Kidney (tissue), 14 donors: ENCODE data around the gene NPHP4. TPM values are rescaled to one million over a fixed set of nuclear protein-coding genes. Genes with fewer than 3 reads are reported as not detected.
A peak's percentile ranks its signal among the peaks of the same experiment; 100 is the strongest.

Experiments used
- DNase-seq, 5 donors: peaks; one replicate each; pipeline ENCODE4 v3.0.0-alpha.2; 2013 to 2020
- FAIRE-seq: peaks from 2 replicates; lab custom pipeline; 2012; peaks lifted over from hg19 to GRCh38; lab: Jason Lieb, UNC
- H3K27ac ChIP-seq, 2 donors: one replicate each; pipeline ENCODE4 v1.7.0; 2013; ENCODE audit warnings: low read depth in 2 of 2, low read length in 2 of 2, inconsistent platforms in 1 of 2
- H3K27me3 ChIP-seq: one replicate; pipeline ENCODE4 v1.7.1; 2013; ENCODE audit warnings: low read length, inconsistent platforms; ENCODE audit not compliant: control insufficient read depth, insufficient read depth
- H3K36me3 ChIP-seq, 3 donors: one replicate each; pipeline versions ENCODE4 v1.7.0 to v1.7.1; 2013; ENCODE audit warnings: low read length in 3 of 3, control low read depth in 1 of 3, inconsistent platforms in 1 of 3; ENCODE audit not compliant: insufficient read depth in 3 of 3, control insufficient read depth in 2 of 3
- H3K4me1 ChIP-seq, 3 donors: one replicate each; pipeline versions ENCODE4 v1.7.0 to v1.7.1; 2013; ENCODE audit warnings: low read length in 3 of 3, inconsistent platforms in 1 of 3, low read depth in 1 of 3; ENCODE audit not compliant: control insufficient read depth in 2 of 3, insufficient read depth in 2 of 3
- H3K4me3 ChIP-seq, 3 donors: one replicate each; pipeline versions ENCODE4 v1.7.0 to v1.8.1; 2013; ENCODE audit warnings: low read length in 3 of 3, control low read depth in 1 of 3, inconsistent platforms in 1 of 3
- H3K9ac ChIP-seq, 3 donors: one replicate each; pipeline versions ENCODE4 v1.7.0 to v1.7.1; 2013; ENCODE audit warnings: low read length in 3 of 3, control low read depth in 1 of 3, inconsistent platforms in 1 of 3
- H3K9me3 ChIP-seq, 3 donors: one replicate each; pipeline versions ENCODE4 v1.7.0 to v1.7.1; 2013; ENCODE audit warnings: low read length in 3 of 3, control low read depth in 1 of 3, inconsistent platforms in 1 of 3; ENCODE audit not compliant: control insufficient read depth in 2 of 3, insufficient read depth in 1 of 3
- CTCF ChIP-seq: IDR thresholded peaks from 3 replicates; pipeline ENCODE4 v1.5.1; 2012; ENCODE audit warnings: mild to moderate bottlenecking, moderate library complexity, borderline replicate concordance; ENCODE audit not compliant: insufficient read depth; ENCODE audit errors: extremely low read depth
- intact Hi-C: fragments of 100-400 bp; cut with DNase I; formaldehyde crosslinking; loops from one replicate; pipeline ENCODE4 v1.11.1; 2022
- polyA plus RNA-seq: library from polyadenylated mRNA; stranded (reverse); fragments of 350-450 nt; fragmentation: Illumina TruSeq; extraction: RNeasy Lipid Tissue Mini Kit (QIAGEN cat#74804); gene quantifications from one replicate; pipeline ENCODE4 v1.2.3, GENCODE V29; 2014; ENCODE audit warnings: low read depth, low replicate concordance; ENCODE audit not compliant: insufficient read depth
- total RNA-seq: library from RNA; stranded (reverse); fragmentation: NEBNext Ultra II Directional; extraction: Animal tissue kit (Norgen Biotek cat#: 25700); gene quantifications from one replicate; pipeline ENCODE4 v1.2.1, GENCODE V29; 2021
- donor health status: control.
- donor health status: control.
- donor health status: control.
- donor health status: control.
- donor health status: control.
- donor health status: DM: yes; HTN: yes; CAD: no.
- donor health status: Normal renal cell carcinoma (clear cell type).

The NPHP4 gene
- total and polyA plus RNA-seq, 2 donors from 2014 or later = 2.9 to 16.1 TPM

- no peak overlapping the region for H3K27ac ChIP-seq
- FAIRE-seq = no peak
- no peak overlapping the region for H3K9ac ChIP-seq
- H3K9me3 ChIP-seq = no peaks in the 10 kb centered on the region
- H3K4me3 ChIP-seq = no peak overlapping the region
- peaks cover 0 to 9% (median 0%) of the 10 kb centered on the region in 3 donors for H3K4me1 ChIP-seq
- intact Hi-C loops = no loop called here
- no peak for TF ChIP-seq CTCF
- peak in 2 of 5 donors; percentile 35 to 75 for DNase-seq
- no peaks in the 10 kb centered on the region for H3K36me3 ChIP-seq
- no peaks in the 10 kb centered on the region for H3K27me3 ChIP-seq
Measured at GRCh38 chr1:5995871-5996630, 3.8 kb upstream of the NPHP4 start.

DNA sequence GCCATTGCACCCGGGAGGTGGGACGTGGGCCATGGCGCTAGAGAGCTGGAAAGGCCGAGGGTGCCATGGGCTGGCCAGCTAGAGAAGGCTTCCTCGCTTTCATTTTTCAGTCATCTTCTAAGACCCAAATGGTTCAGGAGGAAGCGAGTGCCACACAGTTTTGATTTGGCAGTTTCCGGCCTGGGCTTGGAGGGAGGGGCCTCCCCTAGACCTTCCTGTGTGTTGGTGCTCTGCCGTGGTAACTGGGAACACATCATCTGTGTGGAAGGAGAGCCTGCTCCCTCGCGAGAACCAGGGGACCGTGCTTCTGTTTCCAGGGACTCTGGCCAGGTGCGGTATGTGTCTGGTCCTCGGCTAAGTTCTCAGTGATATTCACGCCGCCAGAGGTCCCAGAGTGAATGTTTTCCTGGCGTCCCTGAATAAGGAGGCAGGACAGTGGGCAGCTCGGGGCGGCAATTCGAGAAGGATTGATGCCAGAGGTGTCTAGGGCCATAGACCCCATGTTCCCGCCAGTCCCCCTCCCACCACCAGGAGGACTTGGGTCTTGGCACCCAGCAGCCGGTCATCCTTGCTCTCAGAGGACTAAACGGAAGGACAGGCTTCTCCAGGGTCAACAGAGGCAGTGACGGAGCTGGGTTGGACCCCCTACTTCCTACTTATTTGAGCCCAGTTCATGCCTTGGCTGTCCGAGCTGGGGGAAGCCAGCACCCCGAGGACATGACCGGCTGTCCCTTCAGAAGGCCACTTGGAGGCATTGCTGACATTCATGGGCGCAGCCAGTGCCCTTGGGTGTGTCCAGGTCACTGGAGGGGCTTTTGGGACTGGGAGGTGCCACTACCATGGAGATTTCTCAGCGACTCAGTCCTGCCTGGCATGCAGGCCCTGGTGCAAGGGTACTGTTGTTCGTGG is 2.7 kb upstream of the NPHP4 start:
- DNase-seq = peak in 1 of 5 donors; percentile 57
- Histone ChIP-seq H3K4me3 (no peak overlapping the region), H3K36me3 (no peaks in the 10 kb centered on the region), H3K9ac (no peak overlapping the region), H3K9me3 (no peaks in the 10 kb centered on the region), H3K27me3 (no peaks in the 10 kb centered on the region), H3K4me1 (peaks cover 0 to 13% (median 0%) of the 10 kb centered on the region in 3 donors), H3K27ac (no peak overlapping the region)
- no peak for FAIRE-seq
- TF ChIP-seq CTCF = no peak
- intact Hi-C loops = no loop called here

DNA sequence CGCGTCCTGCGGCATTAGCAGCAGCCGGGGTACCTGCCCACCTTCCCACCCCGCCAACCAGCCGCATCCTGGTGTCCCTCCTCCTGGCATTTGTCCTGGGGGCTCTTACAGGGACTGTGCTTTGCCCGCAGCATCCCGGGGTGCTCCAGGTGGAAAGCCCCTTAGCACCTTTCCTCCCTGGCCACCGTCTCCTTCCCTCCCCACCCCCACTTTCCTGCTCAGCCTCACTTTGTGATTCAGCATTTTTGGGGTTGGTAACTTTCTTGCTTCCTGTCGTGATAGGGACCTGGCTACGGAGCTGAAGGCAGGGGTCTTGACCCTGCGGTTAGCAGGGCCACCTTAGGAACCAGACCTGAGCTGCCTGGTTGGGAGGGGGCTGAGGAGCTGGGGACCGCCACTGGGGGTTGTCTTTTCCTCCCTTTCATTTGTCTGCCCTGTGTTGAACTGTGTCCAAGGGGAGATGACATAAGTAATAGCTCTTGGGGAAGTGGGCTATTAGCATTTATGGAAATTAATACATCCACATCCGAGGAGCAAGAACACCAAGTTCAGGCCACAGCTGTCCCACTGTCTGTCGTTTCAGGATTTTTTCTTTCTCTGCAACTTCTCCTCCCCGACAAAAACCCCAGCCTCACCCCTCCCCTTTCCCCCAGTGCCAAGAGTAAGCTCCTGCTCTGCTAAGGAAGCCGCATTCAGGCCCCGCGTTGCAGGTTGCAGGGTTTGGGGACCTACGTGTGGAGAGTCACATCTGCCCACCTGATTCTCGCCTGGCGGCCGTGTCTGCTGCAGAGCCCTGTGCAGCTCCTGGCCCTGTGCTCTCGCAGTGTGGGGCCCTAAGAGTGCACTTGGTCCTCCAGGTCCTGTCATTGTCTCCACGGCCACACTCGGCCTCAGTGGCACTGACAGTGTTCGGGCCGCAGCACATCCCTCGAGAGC is 1.6 kb upstream of the NPHP4 start:
- no peak overlapping the region for H3K27ac ChIP-seq
- no peak for FAIRE-seq

More for the DNA sequence above, 1.6 kb upstream of the NPHP4 start:
- intact Hi-C loops = no loop called here
- Histone ChIP-seq H3K36me3 (no peaks in the 10 kb centered on the region), H3K27me3 (no peaks in the 10 kb centered on the region), H3K9me3 (no peaks in the 10 kb centered on the region), H3K4me1 (peaks cover 0 to 13% (median 0%) of the 10 kb centered on the region in 3 donors), H3K4me3 (no peak overlapping the region), H3K9ac (no peak overlapping the region)
- peak in 1 of 5 donors; percentile 72 for DNase-seq
- no peak for TF ChIP-seq CTCF
